ENCODE data around the gene SLC43A3.

DNA sequence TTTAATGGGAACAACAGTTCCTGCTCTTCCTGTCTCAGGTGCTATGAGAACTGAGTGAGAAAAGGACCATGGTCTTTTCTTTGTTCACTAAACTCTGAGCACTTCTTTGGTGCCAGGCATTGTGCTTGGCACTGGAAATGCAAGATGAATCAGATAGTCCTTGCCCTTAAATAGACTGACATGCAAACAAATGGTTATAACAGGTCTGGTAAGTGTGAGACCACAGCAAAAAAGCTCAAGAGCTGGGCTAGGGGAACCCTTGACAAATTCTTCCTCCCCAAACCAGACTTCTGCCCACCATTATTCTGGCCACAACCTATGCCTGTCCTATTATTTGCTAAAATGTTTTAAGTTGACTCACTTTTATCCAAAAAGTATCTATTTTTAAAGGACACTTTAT lies 5.1 kb downstream of the SLC43A3 start:
- TF ChIP-seq NEUROD1 (IDR thresholded peaks at IDR 0.05; ENCODE audit: borderline replicate concordance, low read depth, low read length, partially characterized antibody) (no peak), SMARCA4 (IDR thresholded peaks at IDR 0.05) (no peak), ZNF24 (IDR thresholded peaks at IDR 0.05) (no peak), MAX (CRISPR knock-in tag; IDR thresholded peaks at IDR 0.05) (no peak), RAD21 (CRISPR knock-in tag; conservative IDR thresholded peaks at IDR 0.05 in 1 of 2, IDR thresholded peaks at IDR 0.05 in 1 of 2) (no peak), HDGF (IDR thresholded peaks at IDR 0.05) (no peak), ZNF274 (IDR thresholded peaks at IDR 0.05; ENCODE audit: borderline replicate concordance, low read depth, low read length) (no peak), LCOR (CRISPR knock-in tag; IDR thresholded peaks at IDR 0.05) (no peak), ZBTB7A (IDR thresholded peaks at IDR 0.05; ENCODE audit: borderline replicate concordance, control insufficient read depth, low read depth, low read length) (no peak), CEBPG (CRISPR knock-in tag; IDR thresholded peaks at IDR 0.05) (no peak), CEBPG (tag; conservative IDR thresholded peaks at IDR 0.05 in 1 of 2, IDR thresholded peaks at IDR 0.05 in 1 of 2) (no peak), ZNF3 (CRISPR knock-in tag; IDR thresholded peaks at IDR 0.05) (no peak), NRF1 (conservative IDR thresholded peaks at IDR 0.05 in 1 of 2, IDR thresholded peaks at IDR 0.05 in 1 of 2) (no peak), SRSF1 (IDR thresholded peaks at IDR 0.05; ENCODE audit: low read depth, low read length) (no peak)

Measured in K562 (cell line).